HepG2 (cell line): ENCODE measurements around the gene SPOPL. TPM values are rescaled to one million over a fixed set of nuclear protein-coding genes. Genes with fewer than 3 reads are reported as not detected.

Experiments used
- ATAC-seq: fragments of 200-7000 bp; cut with Tn5 transposase; 3 replicates; pipeline ENCODE4 v1.9.1; 2020; ENCODE audit warnings: mild to moderate bottlenecking, moderate library complexity
- BruUV-seq: library from RNA; stranded (reverse); fragments of 400-500 nt; replicated peaks from 2 replicates; lab custom pipeline; 2021; lab: Mats Ljungman, UMichigan
- CTCF ChIA-PET: fragments of 300-600 bp; formaldehyde crosslinking; extraction: SDS; loops from one replicate; lab custom pipeline; 2021; ENCODE audit warnings: low total read pairs, inconsistent platforms, low intra/inter-chr PET ratio; lab: Yijun Ruan, JAX
- POLR2A ChIA-PET: fragments of 350-600 bp; sonication (Branson Sonifier 250); formaldehyde crosslinking; loops from one replicate; lab custom pipeline; 2020; ENCODE audit warnings: antibody characterized with exemption, inconsistent platforms; lab: Yijun Ruan, JAX
- DNase-seq: peaks from one replicate; pipeline ENCODE4 v3.0.0-alpha.2; 2015; ENCODE audit warnings: low spot score
- FAIRE-seq: peaks from 3 replicates; lab custom pipeline; 2011; peaks lifted over from hg19 to GRCh38; lab: Jason Lieb, UNC
- H2AFZ ChIP-seq: one replicate; pipeline ENCODE4 v1.6.1; 2011; ENCODE audit warnings: low read length, inconsistent platforms
- H3K27ac ChIP-seq: fragments of 300-600 bp; 3 replicates; pipeline ENCODE4 v1.8.0; 2011; ENCODE audit warnings: mixed run types, mild to moderate bottlenecking, mixed read lengths, low read length, inconsistent platforms; ENCODE audit not compliant: insufficient read depth; ENCODE audit errors: extremely low read length
- H3K27me3 ChIP-seq, 2 experiments: fragments of 200-600 bp in 1 of 2; 2 replicates in 1 of 2; 3 replicates in 1 of 2; pipeline versions ENCODE4 v1.6.0 to v1.8.0; 2011; ENCODE audit warnings: low read length in 2 of 2, mild to moderate bottlenecking in 2 of 2, moderate library complexity in 2 of 2, inconsistent platforms in 1 of 2; ENCODE audit not compliant: insufficient read depth in 2 of 2, control insufficient read depth in 1 of 2
- H3K36me3 ChIP-seq, 2 experiments: fragments of 200-600 bp in 1 of 2; replicated peaks in 1 of 2; 2 replicates in 1 of 2; 3 replicates in 1 of 2; pipeline versions ENCODE4 v1.5.1 to v1.8.0; 2011; ENCODE audit warnings: low read length in 2 of 2, inconsistent platforms in 1 of 2; ENCODE audit not compliant: insufficient read depth in 2 of 2, control insufficient read depth in 1 of 2
- H3K4me1 ChIP-seq: 2 replicates; pipeline ENCODE4 v1.5.1; 2012; ENCODE audit warnings: low read length, inconsistent platforms; ENCODE audit not compliant: insufficient read depth
- H3K4me2 ChIP-seq: 2 replicates; pipeline ENCODE4 v1.6.0; 2011; ENCODE audit warnings: low read depth, low read length, inconsistent platforms
- H3K4me3 ChIP-seq, 3 experiments: fragments of 200-600 bp in 1 of 3; sonication (generic), shearing (Covaris generic) in 1 of 3; replicated peaks in 1 of 3; 2 replicates each; pipeline ENCODE4 v1.5.1; 2011 to 2016; ENCODE audit warnings: low read length in 3 of 3, inconsistent platforms in 2 of 3, low read depth in 2 of 3, mild to moderate bottlenecking in 2 of 3, control low read depth in 1 of 3, mixed read lengths in 1 of 3; ENCODE audit not compliant: insufficient read depth in 1 of 3
- H3K79me2 ChIP-seq: one replicate; pipeline ENCODE4 v1.6.1; 2011; ENCODE audit warnings: low read length, inconsistent platforms; ENCODE audit not compliant: insufficient read depth
- H3K9ac ChIP-seq: 2 replicates; pipeline ENCODE4 v1.6.0; 2011; ENCODE audit warnings: mild to moderate bottlenecking, low read depth, low read length, inconsistent platforms; ENCODE audit not compliant: insufficient read depth
- H3K9me3 ChIP-seq: 2 replicates; pipeline ENCODE4 v1.5.1; 2012; ENCODE audit warnings: mild to moderate bottlenecking, low read length
- H4K20me1 ChIP-seq: 2 replicates; pipeline ENCODE4 v1.6.0; 2011; ENCODE audit warnings: inconsistent platforms, mild to moderate bottlenecking, low read length, moderate library complexity; ENCODE audit not compliant: insufficient read depth
- HOXA9 ChIP-seq: sonication (generic); formaldehyde crosslinking; IDR thresholded peaks from 2 replicates; pipeline ENCODE4 v1.8.1; 2022; ENCODE audit warnings: missing genetic modification reagents, mild to moderate bottlenecking, moderate library complexity, borderline replicate concordance
- TEAD3 ChIP-seq: optimal IDR thresholded peaks from 2 replicates; pipeline ENCODE3; 2016; ENCODE audit warnings: borderline replicate concordance
- ZBTB7A ChIP-seq: sonication (generic); formaldehyde crosslinking; IDR thresholded peaks from 2 replicates; pipeline ENCODE4 v1.8.0; 2022; ENCODE audit warnings: mild to moderate bottlenecking, missing genetic modification reagents
- ZFP36 ChIP-seq: fragments of 150-350 bp; IDR thresholded peaks from 2 replicates; pipeline ENCODE4 v1.6.1; 2018; ENCODE audit warnings: borderline replicate concordance, low read length, low read depth; ENCODE audit not compliant: partially characterized antibody
- ZNF207 ChIP-seq: fragments of 450-650 bp; IDR thresholded peaks from 2 replicates; pipeline ENCODE4 v1.6.1; 2016; ENCODE audit warnings: antibody characterized with exemption, borderline replicate concordance
- ZNF441 ChIP-seq: sonication (generic); formaldehyde crosslinking; IDR thresholded peaks from 2 replicates; pipeline ENCODE4 v1.7.0; 2021; ENCODE audit warnings: missing genetic modification reagents, borderline replicate concordance
- ZNF484 ChIP-seq: sonication (generic); formaldehyde crosslinking; IDR thresholded peaks from 2 replicates; pipeline ENCODE4 v1.5.1; 2020; ENCODE audit warnings: mild to moderate bottlenecking, low read depth, missing genetic modification reagents, borderline replicate concordance
- ZNF619 ChIP-seq: sonication (generic); formaldehyde crosslinking; IDR thresholded peaks from 2 replicates; pipeline ENCODE4 v1.4.0; 2020; ENCODE audit warnings: mild to moderate bottlenecking, missing genetic modification reagents
- WGBS: methylation state at CpG from one replicate; pipeline ENCODE4 v1.1.6; 2017; ENCODE audit warnings: low lambda C conversion rate; 5-methylcytosine and 5-hydroxymethylcytosine counted together
- in situ Hi-C: cut with HindIII; loops from 2 replicates; pipeline ENCODE4 v1.10.0; 2017; ENCODE audit warnings: low pct_unique_long_range_greater_than_20kb; ENCODE audit not compliant: extremely low pct_ligation_motif_present
- intact Hi-C: fragments of 100-400 bp; cut with micrococcal nuclease; formaldehyde crosslinking; loops from one replicate; pipeline ENCODE4 v1.10.0; 2022; ENCODE audit not compliant: unreplicated experiment
- polyA plus RNA-seq, 8 experiments: library from polyadenylated mRNA; depleted of rRNA in 3 of 8; stranded (reverse) in 7 of 8; unstranded in 1 of 8; fragments of >200 nt; fragmentation: Illumina TruSeq in 4 of 8; extraction: Trizol in 4 of 8; gene quantifications; 2 replicates each; pipeline versions ENCODE4 v1.2.1 to v1.2.3, GENCODE V29; 2011 to 2016; ENCODE audit warnings: low read depth in 4 of 8, missing spikeins in 1 of 8, mixed read lengths in 1 of 8; ENCODE audit not compliant: insufficient read depth in 1 of 8
- total RNA-seq, 5 experiments: library from RNA; depleted of rRNA; stranded (reverse); fragments of >200 nt; fragmentation: Illumina TruSeq; extraction: Trizol; gene quantifications; 2 replicates each; pipeline ENCODE4 v1.2.3, GENCODE V29; 2016; ENCODE audit warnings: low read depth in 1 of 5
- TF ChIP-seq, protein P1 (sequence below): sonication (generic); formaldehyde crosslinking; IDR thresholded peaks from 2 replicates; pipeline ENCODE4 v1.8.1; 2022; ENCODE audit warnings: low read depth, mild to moderate bottlenecking, missing genetic modification reagents
- TF ChIP-seq, protein P2 (sequence below): IDR thresholded peaks from 2 replicates; pipeline ENCODE4 v1.6.1; 2016
- TF ChIP-seq, protein P3 (sequence below): sonication (generic); formaldehyde crosslinking; conservative IDR thresholded peaks from 2 replicates; pipeline ENCODE4 v1.4.0; 2020; ENCODE audit warnings: missing genetic modification reagents

The SPOPL gene
- total and polyA plus RNA-seq, 2 of the 13 experiments (the other 11 are each of a cell fraction or from before 2014, with no cell fraction given): 12.6 to 51.6 TPM

DNA sequence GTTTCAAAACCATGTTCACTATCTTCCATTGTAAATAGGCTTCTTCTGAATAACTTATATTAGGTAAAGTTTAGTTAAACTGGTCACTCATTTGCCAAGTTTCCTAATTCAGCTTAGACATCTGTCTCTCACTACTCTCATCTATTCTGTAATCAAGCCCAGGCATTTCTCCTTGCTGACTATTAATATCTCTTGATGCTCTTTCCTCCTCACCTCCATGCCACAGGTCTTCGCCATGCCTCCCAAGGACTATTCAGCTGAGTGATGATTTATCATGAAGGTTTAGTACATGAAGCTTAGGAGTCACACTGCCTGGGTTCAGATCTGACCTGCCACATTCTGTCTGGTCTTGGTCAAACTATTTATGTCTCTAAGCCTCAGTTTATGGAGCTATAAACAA, 115.5 kb downstream of the SPOPL start:
- no TSS peak for BruUV-seq
- intact Hi-C loops: no loop called here
- no peaks in the 10 kb centered on the region for H3K9me3 ChIP-seq
- H3K4me2 ChIP-seq: no peak overlapping the region
- in situ Hi-C loops: no loop called here
- no peak for ATAC-seq
- WGBS: 66% methylated on average over 1 of the region's 1 CpG
- ChIA-PET CTCF (no interaction called here), POLR2A (no interaction called here)
- H3K4me1 ChIP-seq: peaks cover 26% of the 10 kb centered on the region
- H3K36me3 ChIP-seq: no peaks in the 10 kb centered on the region
- FAIRE-seq: no peak
- TF ChIP-seq ZFP36 (no peak), HOXA9 (CRISPR knock-in tag) (no peak), ZNF207 (no peak), ZBTB7A (CRISPR knock-in tag) (no peak), ZNF619 (CRISPR knock-in tag) (no peak), ZNF441 (CRISPR knock-in tag) (no peak), ZNF484 (no peak), TEAD3 (CRISPR knock-in tag) (no peak)
- TF ChIP-seq, protein P1, sequence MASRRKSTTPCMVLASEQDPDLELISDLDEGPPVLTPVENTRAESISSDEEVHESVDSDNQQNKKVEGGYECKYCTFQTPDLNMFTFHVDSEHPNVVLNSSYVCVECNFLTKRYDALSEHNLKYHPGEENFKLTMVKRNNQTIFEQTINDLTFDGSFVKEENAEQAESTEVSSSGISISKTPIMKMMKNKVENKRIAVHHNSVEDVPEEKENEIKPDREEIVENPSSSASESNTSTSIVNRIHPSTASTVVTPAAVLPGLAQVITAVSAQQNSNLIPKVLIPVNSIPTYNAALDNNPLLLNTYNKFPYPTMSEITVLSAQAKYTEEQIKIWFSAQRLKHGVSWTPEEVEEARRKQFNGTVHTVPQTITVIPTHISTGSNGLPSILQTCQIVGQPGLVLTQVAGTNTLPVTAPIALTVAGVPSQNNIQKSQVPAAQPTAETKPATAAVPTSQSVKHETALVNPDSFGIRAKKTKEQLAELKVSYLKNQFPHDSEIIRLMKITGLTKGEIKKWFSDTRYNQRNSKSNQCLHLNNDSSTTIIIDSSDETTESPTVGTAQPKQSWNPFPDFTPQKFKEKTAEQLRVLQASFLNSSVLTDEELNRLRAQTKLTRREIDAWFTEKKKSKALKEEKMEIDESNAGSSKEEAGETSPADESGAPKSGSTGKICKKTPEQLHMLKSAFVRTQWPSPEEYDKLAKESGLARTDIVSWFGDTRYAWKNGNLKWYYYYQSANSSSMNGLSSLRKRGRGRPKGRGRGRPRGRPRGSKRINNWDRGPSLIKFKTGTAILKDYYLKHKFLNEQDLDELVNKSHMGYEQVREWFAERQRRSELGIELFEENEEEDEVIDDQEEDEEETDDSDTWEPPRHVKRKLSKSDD: no peak
- TF ChIP-seq, protein P2, sequence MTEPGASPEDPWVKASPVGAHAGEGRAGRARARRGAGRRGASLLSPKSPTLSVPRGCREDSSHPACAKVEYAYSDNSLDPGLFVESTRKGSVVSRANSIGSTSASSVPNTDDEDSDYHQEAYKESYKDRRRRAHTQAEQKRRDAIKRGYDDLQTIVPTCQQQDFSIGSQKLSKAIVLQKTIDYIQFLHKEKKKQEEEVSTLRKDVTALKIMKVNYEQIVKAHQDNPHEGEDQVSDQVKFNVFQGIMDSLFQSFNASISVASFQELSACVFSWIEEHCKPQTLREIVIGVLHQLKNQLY (CRISPR knock-in tag): no peak
- TF ChIP-seq, protein P3, sequence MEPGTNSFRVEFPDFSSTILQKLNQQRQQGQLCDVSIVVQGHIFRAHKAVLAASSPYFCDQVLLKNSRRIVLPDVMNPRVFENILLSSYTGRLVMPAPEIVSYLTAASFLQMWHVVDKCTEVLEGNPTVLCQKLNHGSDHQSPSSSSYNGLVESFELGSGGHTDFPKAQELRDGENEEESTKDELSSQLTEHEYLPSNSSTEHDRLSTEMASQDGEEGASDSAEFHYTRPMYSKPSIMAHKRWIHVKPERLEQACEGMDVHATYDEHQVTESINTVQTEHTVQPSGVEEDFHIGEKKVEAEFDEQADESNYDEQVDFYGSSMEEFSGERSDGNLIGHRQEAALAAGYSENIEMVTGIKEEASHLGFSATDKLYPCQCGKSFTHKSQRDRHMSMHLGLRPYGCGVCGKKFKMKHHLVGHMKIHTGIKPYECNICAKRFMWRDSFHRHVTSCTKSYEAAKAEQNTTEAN (CRISPR knock-in tag): no peak
- TF ChIP-seq, all 625 proteins: peak for 0
- H3K79me2 ChIP-seq: no peaks in the 10 kb centered on the region
- H3K27me3 ChIP-seq: no peaks in the 10 kb centered on the region; a peak in 1 of 5 replicates
- H3K9ac ChIP-seq: no peak overlapping the region
- no peak overlapping the region for H3K4me3 ChIP-seq
- no peak for DNase-seq
- H4K20me1 ChIP-seq: no peaks in the 10 kb centered on the region
- H2AFZ ChIP-seq: no peak overlapping the region
- H3K27ac ChIP-seq: no peak overlapping the region
